ENCODE results near the gene VAV2. TPM values are rescaled to one million over a fixed set of nuclear protein-coding genes. Genes with fewer than 3 reads are reported as not detected.

Gene VAV2
- total RNA-seq, 1 experiment from 2014 or later = 24.7 TPM

GRCh38 chr9:133852431-133852830 is 139.7 kb downstream of the VAV2 start:
- Histone ChIP-seq H3K4me3 (ENCODE audit: low read depth in 2 of 2, low read length in 2 of 2) (no peak overlapping the region), H3K9me3 (ENCODE audit: control insufficient read depth, insufficient read depth, low read depth, low read length) (no peaks in the 10 kb centered on the region), H3K36me3 (ENCODE audit: control insufficient read depth, insufficient read depth, low read length) (no peaks in the 10 kb centered on the region), H3K4me1 (ENCODE audit: control insufficient read depth, insufficient read depth, low read length) (no peaks in the 10 kb centered on the region), H3K27me3 (ENCODE audit: control insufficient read depth, insufficient read depth, low read length) (no peaks in the 10 kb centered on the region), H3K27ac (ENCODE audit: low read length) (no peak overlapping the region)
- intact Hi-C loops (cut with micrococcal nuclease; ENCODE audit: unreplicated experiment) = no loop called here
- no TSS peak for BruUV-seq (replicated peaks)
- in situ Hi-C loops (cut with HindIII; ENCODE audit: low pct_unique_long_range_greater_than_20kb, low sequenced_read_pairs) = no loop called here
- POLR2A ChIA-PET = no interaction called here
- ATAC-seq (peak; percentile 31; the same call in 1 of the 2 replicates), DNase-seq (ENCODE audit: low read depth, low spot score) (no peak)
- CTCF ChIA-PET = no interaction called here
- TF ChIP-seq CTCF (IDR thresholded peaks at IDR 0.05) (no peak), SIN3A (IDR thresholded peaks at IDR 0.05; ENCODE audit: borderline replicate concordance, insufficient read depth, low read depth, low read length) (no peak), POLR2AphosphoS5 (IDR thresholded peaks at IDR 0.05; ENCODE audit: low read depth, low read length) (no peak), REST (IDR thresholded peaks at IDR 0.05; ENCODE audit: insufficient read depth in 1 of 2, low read depth in 2 of 2, low read length in 1 of 2) (no peak), TCF7L2 (IDR thresholded peaks at IDR 0.05; ENCODE audit: low read depth, low read length) (no peak)

GRCh38 chr9:133851693-133852092 is 140.4 kb downstream of the VAV2 start:
- intact Hi-C loops (cut with micrococcal nuclease; ENCODE audit: unreplicated experiment) (no loop called here), in situ Hi-C loops (cut with HindIII; ENCODE audit: low pct_unique_long_range_greater_than_20kb, low sequenced_read_pairs) (no loop called here)
- DNase-seq (ENCODE audit: low read depth, low spot score) = no peak
- H3K4me1 ChIP-seq (ENCODE audit: control insufficient read depth, insufficient read depth, low read length) = no peaks in the 10 kb centered on the region
- ATAC-seq = no peak
- no peak overlapping the region for H3K4me3 ChIP-seq (ENCODE audit: low read depth in 2 of 2, low read length in 2 of 2)
- H3K9me3 ChIP-seq (ENCODE audit: control insufficient read depth, insufficient read depth, low read depth, low read length) = no peaks in the 10 kb centered on the region
- no peaks in the 10 kb centered on the region for H3K27me3 ChIP-seq (ENCODE audit: control insufficient read depth, insufficient read depth, low read length)
- no peak overlapping the region for H3K27ac ChIP-seq (ENCODE audit: low read length)
- ChIA-PET POLR2A (no interaction called here), CTCF (no interaction called here)
- no TSS peak for BruUV-seq (replicated peaks)
- TF ChIP-seq TCF7L2 (IDR thresholded peaks at IDR 0.05; ENCODE audit: low read depth, low read length) (no peak), POLR2AphosphoS5 (IDR thresholded peaks at IDR 0.05; ENCODE audit: low read depth, low read length) (no peak), SIN3A (IDR thresholded peaks at IDR 0.05; ENCODE audit: borderline replicate concordance, insufficient read depth, low read depth, low read length) (no peak), CTCF (IDR thresholded peaks at IDR 0.05) (no peak), REST (IDR thresholded peaks at IDR 0.05; ENCODE audit: insufficient read depth in 1 of 2, low read depth in 2 of 2, low read length in 1 of 2) (no peak)
- no peaks in the 10 kb centered on the region for H3K36me3 ChIP-seq (ENCODE audit: control insufficient read depth, insufficient read depth, low read length)
